22Rv1 (cell line): ENCODE data around the gene SLC7A9.

ENCODE experiments used
- H3K27ac ChIP-seq: fragments of 450-650 bp; 2 replicates; pipeline ENCODE4 v1.5.1; 2017
- CTCF ChIP-seq: fragments of 450-650 bp; IDR thresholded peaks from 2 replicates; pipeline ENCODE4 v1.5.1; 2017; ENCODE audit warnings: mild to moderate bottlenecking
- ZFX ChIP-seq: fragments of 450-650 bp; IDR thresholded peaks from 2 replicates; pipeline ENCODE4 v1.6.1; 2017; ENCODE audit warnings: antibody characterized with exemption, borderline replicate concordance

Gene SLC7A9

GRCh38 chr19:32881766-32882165, 12.2 kb upstream of the SLC7A9 start:
- H3K27ac ChIP-seq: no peak overlapping the region
- no peak for TF ChIP-seq CTCF
- TF ChIP-seq ZFX: no peak

- H3K27ac ChIP-seq: no peak overlapping the region
- TF ChIP-seq CTCF (no peak), ZFX (no peak)
Observed at GRCh38 chr19:32880622-32881021, 11.1 kb upstream of the SLC7A9 start.

GRCh38 chr19:32879741-32880140, 10.2 kb upstream of the SLC7A9 start:
- no peak overlapping the region for H3K27ac ChIP-seq
- TF ChIP-seq CTCF (no peak), ZFX (no peak)

- TF ChIP-seq CTCF: no peak
- no peak for TF ChIP-seq ZFX
- no peak overlapping the region for H3K27ac ChIP-seq
Observed at GRCh38 chr19:32878988-32879387, 9.4 kb upstream of the SLC7A9 start.

GRCh38 chr19:32877977-32878745, 8.6 kb upstream of the SLC7A9 start:
- no peak overlapping the region for H3K27ac ChIP-seq
- TF ChIP-seq ZFX: no peak
- TF ChIP-seq CTCF: no peak

- TF ChIP-seq CTCF: no peak
- no peak for TF ChIP-seq ZFX
- H3K27ac ChIP-seq: no peak overlapping the region
Observed at GRCh38 chr19:32877323-32877912, 7.9 kb upstream of the SLC7A9 start.

- TF ChIP-seq CTCF: no peak
- no peak for TF ChIP-seq ZFX
- no peak overlapping the region for H3K27ac ChIP-seq
Observed at GRCh38 chr19:32876919-32877285, 7.3 kb upstream of the SLC7A9 start.
